PC-9 (cell line): ENCODE measurements around the gene ACVR1. TPM values are rescaled to one million over a fixed set of nuclear protein-coding genes. Genes with fewer than 3 reads are reported as not detected.

Experiments used
- BruUV-seq: library from RNA; stranded (reverse); fragments of 400-500 nt; replicated peaks from 2 replicates; lab custom pipeline; 2021; lab: Mats Ljungman, UMichigan
- CTCF ChIA-PET: fragments of 300-600 bp; sonication (Branson Sonifier 250); formaldehyde crosslinking; loops from one replicate; lab custom pipeline; 2022; ENCODE audit warnings: antibody characterized with exemption; lab: Charles Lee
- POLR2A ChIA-PET: fragments of 300-600 bp; sonication (Branson Sonifier 250); formaldehyde crosslinking; loops from one replicate; lab custom pipeline; 2022; ENCODE audit warnings: antibody characterized with exemption; ENCODE audit not compliant: unreplicated experiment; lab: Charles Lee
- DNase-seq, 2 experiments: peaks; one replicate each; pipeline versions ENCODE4 v3.0.0 to v3.0.0-alpha.2; 2015 to 2022; ENCODE audit warnings: mixed read lengths in 1 of 2
- H2AFZ ChIP-seq: fragments of 200-600 bp; sonication (generic); 2 replicates; pipeline ENCODE4 v1.8.1; 2017; ENCODE audit warnings: antibody characterized with exemption
- H3F3A ChIP-seq: fragments of 200-600 bp; sonication (generic); 2 replicates; pipeline ENCODE4 v1.8.1; 2017; ENCODE audit warnings: antibody characterized with exemption, mild to moderate bottlenecking, low read depth; ENCODE audit not compliant: insufficient read depth
- H3K27ac ChIP-seq: fragments of 200-600 bp; sonication (generic); 2 replicates; pipeline ENCODE4 v1.6.1; 2016; ENCODE audit warnings: mixed run types
- H3K27me3 ChIP-seq: fragments of 200-600 bp; sonication (generic); 2 replicates; pipeline ENCODE4 v1.6.1; 2016; ENCODE audit warnings: low read depth, mixed run types; ENCODE audit not compliant: insufficient read depth
- H3K36me3 ChIP-seq: fragments of 200-600 bp; sonication (generic); 2 replicates; pipeline ENCODE4 v1.6.1; 2016; ENCODE audit warnings: low read depth, mixed run types
- H3K4me1 ChIP-seq: fragments of 200-600 bp; sonication (generic); replicated peaks from 2 replicates; pipeline ENCODE4 v1.6.1; 2016; ENCODE audit warnings: mixed run types; ENCODE audit not compliant: insufficient read depth
- H3K4me2 ChIP-seq: fragments of 200-600 bp; sonication (generic); 2 replicates; pipeline ENCODE4 v1.6.1; 2017; ENCODE audit warnings: mixed run types
- H3K4me3 ChIP-seq: fragments of 200-600 bp; sonication (generic); 2 replicates; pipeline ENCODE4 v1.6.1; 2016; ENCODE audit warnings: mixed run types
- H3K79me2 ChIP-seq: fragments of 200-600 bp; sonication (generic); 2 replicates; pipeline ENCODE4 v1.6.1; 2017; ENCODE audit warnings: low read depth, mixed run types
- H3K9me2 ChIP-seq: fragments of 200-600 bp; sonication (generic); 2 replicates; pipeline ENCODE4 v1.8.1; 2017; ENCODE audit warnings: mild to moderate bottlenecking; ENCODE audit not compliant: insufficient read depth
- H3K9me3 ChIP-seq: fragments of 200-600 bp; sonication (generic); 2 replicates; pipeline ENCODE4 v1.8.1; 2016; ENCODE audit warnings: low read depth; ENCODE audit not compliant: insufficient read depth
- H4K20me1 ChIP-seq: fragments of 200-600 bp; sonication (generic); 2 replicates; pipeline ENCODE4 v1.8.1; 2017; ENCODE audit not compliant: insufficient read depth
- EZH2 ChIP-seq: fragments of 200-600 bp; sonication (generic); IDR thresholded peaks from 2 replicates; pipeline ENCODE4 v1.8.0; 2017; ENCODE audit warnings: antibody characterized with exemption, low read depth
- intact Hi-C: fragments of 100-400 bp; cut with micrococcal nuclease; formaldehyde crosslinking; loops from one replicate; pipeline ENCODE4 v1.10.0; 2022; ENCODE audit not compliant: unreplicated experiment
- total RNA-seq: library from RNA; stranded (reverse); gene quantifications from 2 replicates; pipeline ENCODE4 v1.2.3, GENCODE V29; 2021
- TF ChIP-seq, protein P1 (sequence below): fragments of 200-600 bp; sonication (generic); conservative IDR thresholded peaks from 2 replicates; pipeline ENCODE4 v1.6.1; 2017; ENCODE audit warnings: mixed run types, antibody characterized with exemption, mild to moderate bottlenecking, moderate library complexity

ACVR1 gene
- total RNA-seq, 1 experiment from 2014 or later = 8.9 TPM

GRCh38 chr2:157897106-157897971 is 21.2 kb upstream of the ACVR1 start:
- H3K4me1 ChIP-seq = no peaks in the 10 kb centered on the region
- TF ChIP-seq EZH2 = no peak
- TF ChIP-seq, protein P1, sequence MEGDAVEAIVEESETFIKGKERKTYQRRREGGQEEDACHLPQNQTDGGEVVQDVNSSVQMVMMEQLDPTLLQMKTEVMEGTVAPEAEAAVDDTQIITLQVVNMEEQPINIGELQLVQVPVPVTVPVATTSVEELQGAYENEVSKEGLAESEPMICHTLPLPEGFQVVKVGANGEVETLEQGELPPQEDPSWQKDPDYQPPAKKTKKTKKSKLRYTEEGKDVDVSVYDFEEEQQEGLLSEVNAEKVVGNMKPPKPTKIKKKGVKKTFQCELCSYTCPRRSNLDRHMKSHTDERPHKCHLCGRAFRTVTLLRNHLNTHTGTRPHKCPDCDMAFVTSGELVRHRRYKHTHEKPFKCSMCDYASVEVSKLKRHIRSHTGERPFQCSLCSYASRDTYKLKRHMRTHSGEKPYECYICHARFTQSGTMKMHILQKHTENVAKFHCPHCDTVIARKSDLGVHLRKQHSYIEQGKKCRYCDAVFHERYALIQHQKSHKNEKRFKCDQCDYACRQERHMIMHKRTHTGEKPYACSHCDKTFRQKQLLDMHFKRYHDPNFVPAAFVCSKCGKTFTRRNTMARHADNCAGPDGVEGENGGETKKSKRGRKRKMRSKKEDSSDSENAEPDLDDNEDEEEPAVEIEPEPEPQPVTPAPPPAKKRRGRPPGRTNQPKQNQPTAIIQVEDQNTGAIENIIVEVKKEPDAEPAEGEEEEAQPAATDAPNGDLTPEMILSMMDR = no peak
- no peak overlapping the region for H3K27ac ChIP-seq
- H3K9me3 ChIP-seq = no peaks in the 10 kb centered on the region
- no peak overlapping the region for H3K4me2 ChIP-seq
- ChIA-PET CTCF (no interaction called here), POLR2A (no interaction called here)
- no peaks in the 10 kb centered on the region for H3K9me2 ChIP-seq
- no peaks in the 10 kb centered on the region for H3K36me3 ChIP-seq
- H2AFZ ChIP-seq = no peak overlapping the region
- DNase-seq = no peak
- no peaks in the 10 kb centered on the region for H3F3A ChIP-seq
- no peaks in the 10 kb centered on the region for H3K27me3 ChIP-seq
- H3K4me3 ChIP-seq = no peak overlapping the region
- BruUV-seq = no TSS peak
- intact Hi-C loops = no loop called here
- H4K20me1 ChIP-seq = no peaks in the 10 kb centered on the region
- no peaks in the 10 kb centered on the region for H3K79me2 ChIP-seq

- DNase-seq = no peak
- no peaks in the 10 kb centered on the region for H3K4me1 ChIP-seq
- no peak overlapping the region for H3K27ac ChIP-seq
- H2AFZ ChIP-seq = no peak overlapping the region
- H3K9me2 ChIP-seq = no peaks in the 10 kb centered on the region
- H3K79me2 ChIP-seq = no peaks in the 10 kb centered on the region
- intact Hi-C loops = no loop called here
- H3K9me3 ChIP-seq = no peaks in the 10 kb centered on the region
- no TSS peak for BruUV-seq
- H3F3A ChIP-seq = no peaks in the 10 kb centered on the region
- H3K4me2 ChIP-seq = no peak overlapping the region
- ChIA-PET POLR2A (no interaction called here), CTCF (no interaction called here)
- H3K4me3 ChIP-seq = no peak overlapping the region
- no peaks in the 10 kb centered on the region for H4K20me1 ChIP-seq
- H3K36me3 ChIP-seq = no peaks in the 10 kb centered on the region
- TF ChIP-seq EZH2 = no peak
- TF ChIP-seq, protein P1 = no peak
- no peaks in the 10 kb centered on the region for H3K27me3 ChIP-seq
Measured at GRCh38 chr2:157895531-157895930, 19.4 kb upstream of the ACVR1 start.

DNA sequence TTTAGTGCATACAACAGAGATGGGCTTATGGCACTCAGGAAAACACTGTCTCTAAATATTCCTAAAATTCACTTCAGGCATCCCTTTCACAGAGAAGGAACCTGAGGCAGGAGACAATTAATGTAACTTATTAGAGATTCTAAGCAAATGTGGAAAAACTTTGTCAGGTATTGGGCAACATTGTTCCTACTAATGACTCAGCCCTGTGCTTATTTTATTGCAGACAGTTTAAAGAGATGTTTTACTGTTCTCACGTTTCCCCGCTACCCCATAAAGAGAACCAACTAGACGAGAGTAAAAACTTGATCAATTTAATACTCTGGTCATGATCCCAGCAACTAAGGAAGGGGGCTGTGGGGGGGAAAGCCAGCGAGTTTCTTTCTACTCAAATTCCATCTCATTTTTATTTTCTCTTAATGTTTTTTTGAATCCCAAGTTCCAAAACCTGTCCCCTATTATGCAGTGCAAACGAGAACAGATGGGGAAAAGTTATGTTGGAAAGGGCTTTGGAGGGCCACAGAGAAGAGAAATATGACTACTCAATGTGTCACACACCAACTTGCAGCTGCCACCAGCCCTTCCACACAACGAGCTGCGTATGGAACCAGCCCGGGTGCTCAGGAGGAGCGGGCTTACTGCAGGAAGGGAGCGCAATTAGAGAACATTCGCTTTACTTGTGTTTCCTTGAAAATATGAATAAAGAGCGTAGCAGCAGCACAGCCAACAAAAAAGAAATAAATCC is 18.7 kb upstream of the ACVR1 start:
- Histone ChIP-seq H3K4me2 (no peak overlapping the region), H3K4me3 (no peak overlapping the region), H3K9me3 (no peaks in the 10 kb centered on the region), H3K27ac (no peak overlapping the region), H3K36me3 (no peaks in the 10 kb centered on the region), H3K79me2 (no peaks in the 10 kb centered on the region), H3F3A (no peaks in the 10 kb centered on the region), H2AFZ (no peak overlapping the region), H3K4me1 (no peaks in the 10 kb centered on the region), H3K27me3 (no peaks in the 10 kb centered on the region), H4K20me1 (no peaks in the 10 kb centered on the region), H3K9me2 (no peaks in the 10 kb centered on the region)
- CTCF ChIA-PET = no interaction called here
- BruUV-seq = no TSS peak
- TF ChIP-seq, protein P1 = no peak
- TF ChIP-seq EZH2 = no peak
- DNase-seq = no peak
- POLR2A ChIA-PET = no interaction called here
- intact Hi-C loops = no loop called here
